HFFc6 (cell line): ENCODE results near the gene KCNK7. TPM values are rescaled to one million over a fixed set of nuclear protein-coding genes. Genes with fewer than 3 reads are reported as not detected.
A peak's percentile ranks its signal among the peaks of the same experiment; 100 is the strongest.

Source experiments
- DNase-seq: peaks from one replicate; pipeline ENCODE4 v3.0.0-alpha.2; 2018
- H3K27ac Mint-ChIP-seq: 2 replicates; pipeline ENCODE4 v1.8.0; 2020; ENCODE audit warnings: mild to moderate bottlenecking, mixed read lengths
- H3K27me3 Mint-ChIP-seq: 2 replicates; pipeline ENCODE4 v1.8.0; 2021; ENCODE audit warnings: mild to moderate bottlenecking, moderate library complexity, mixed read lengths; ENCODE audit not compliant: insufficient read depth
- H3K36me3 Mint-ChIP-seq: 2 replicates; pipeline ENCODE4 v1.8.0; 2021; ENCODE audit warnings: low read depth, mixed read lengths
- H3K4me1 Mint-ChIP-seq: 2 replicates; pipeline ENCODE4 v1.8.0; 2020; ENCODE audit warnings: low read depth, mixed read lengths
- H3K4me3 Mint-ChIP-seq: 2 replicates; pipeline ENCODE4 v1.8.0; 2020; ENCODE audit warnings: mild to moderate bottlenecking, moderate library complexity, mixed read lengths
- H3K9me3 Mint-ChIP-seq: 2 replicates; pipeline ENCODE4 v1.8.0; 2020; ENCODE audit warnings: mild to moderate bottlenecking, mixed read lengths
- total RNA-seq, 6 experiments: library from RNA; stranded (reverse); fragmentation: NEBNext Ultra II Directional; extraction: Animal tissue kit (Norgen Biotek cat#: 25700); gene quantifications; 2 replicates in 1 of 6; 3 replicates in 5 of 6; pipeline ENCODE4 v1.2.3, GENCODE V29; 2021
- TF ChIP-seq, protein P1 (sequence below): fragments of 200-600 bp; sonication (generic); IDR thresholded peaks from 2 replicates; pipeline ENCODE4 v1.5.0; 2021; ENCODE audit warnings: antibody characterized with exemption, mild to moderate bottlenecking

The KCNK7 gene
- total RNA-seq, 6 experiments from 2014 or later: 0.16 to 0.31 (median 0.30) TPM; not detected in 3

- Mint-ChIP-seq H3K27me3 (peaks cover 3% of the 10 kb centered on the region; the same call in 1 of the 2 replicates), H3K4me1 (peaks cover 42% of the 10 kb centered on the region), H3K9me3 (no peaks in the 10 kb centered on the region), H3K4me3 (no peak overlapping the region), H3K27ac (no peak overlapping the region), H3K36me3 (peaks cover 29% of the 10 kb centered on the region)
- DNase-seq: no peak
- TF ChIP-seq, protein P1, sequence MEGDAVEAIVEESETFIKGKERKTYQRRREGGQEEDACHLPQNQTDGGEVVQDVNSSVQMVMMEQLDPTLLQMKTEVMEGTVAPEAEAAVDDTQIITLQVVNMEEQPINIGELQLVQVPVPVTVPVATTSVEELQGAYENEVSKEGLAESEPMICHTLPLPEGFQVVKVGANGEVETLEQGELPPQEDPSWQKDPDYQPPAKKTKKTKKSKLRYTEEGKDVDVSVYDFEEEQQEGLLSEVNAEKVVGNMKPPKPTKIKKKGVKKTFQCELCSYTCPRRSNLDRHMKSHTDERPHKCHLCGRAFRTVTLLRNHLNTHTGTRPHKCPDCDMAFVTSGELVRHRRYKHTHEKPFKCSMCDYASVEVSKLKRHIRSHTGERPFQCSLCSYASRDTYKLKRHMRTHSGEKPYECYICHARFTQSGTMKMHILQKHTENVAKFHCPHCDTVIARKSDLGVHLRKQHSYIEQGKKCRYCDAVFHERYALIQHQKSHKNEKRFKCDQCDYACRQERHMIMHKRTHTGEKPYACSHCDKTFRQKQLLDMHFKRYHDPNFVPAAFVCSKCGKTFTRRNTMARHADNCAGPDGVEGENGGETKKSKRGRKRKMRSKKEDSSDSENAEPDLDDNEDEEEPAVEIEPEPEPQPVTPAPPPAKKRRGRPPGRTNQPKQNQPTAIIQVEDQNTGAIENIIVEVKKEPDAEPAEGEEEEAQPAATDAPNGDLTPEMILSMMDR: no peak
Measured at GRCh38 chr11:65607614-65608426, 12.2 kb upstream of the KCNK7 start.

- TF ChIP-seq, protein P1: no peak
- peaks cover 23% of the 10 kb centered on the region for H3K36me3 Mint-ChIP-seq
- no peaks in the 10 kb centered on the region for H3K9me3 Mint-ChIP-seq
- H3K27me3 Mint-ChIP-seq: peaks cover 3% of the 10 kb centered on the region; the same call in 1 of the 2 replicates
- H3K27ac Mint-ChIP-seq: no peak overlapping the region
- peak; percentile 45 for DNase-seq
- H3K4me3 Mint-ChIP-seq: no peak overlapping the region
- H3K4me1 Mint-ChIP-seq: peaks cover 34% of the 10 kb centered on the region
Measured at GRCh38 chr11:65606876-65607613, 11.4 kb upstream of the KCNK7 start.

GRCh38 chr11:65604258-65604657 lies 8.7 kb upstream of the KCNK7 start:
- TF ChIP-seq, protein P1: no peak
- no peak for DNase-seq
- H3K4me3 Mint-ChIP-seq: no peak overlapping the region
- no peak overlapping the region for H3K27ac Mint-ChIP-seq
- no peaks in the 10 kb centered on the region for H3K9me3 Mint-ChIP-seq
- H3K36me3 Mint-ChIP-seq: peaks cover 18% of the 10 kb centered on the region; the same call in 1 of the 2 replicates
- H3K27me3 Mint-ChIP-seq: peaks cover 2% of the 10 kb centered on the region; the same call in 1 of the 2 replicates
- peaks cover 7% of the 10 kb centered on the region; the same call in 1 of the 2 replicates for H3K4me1 Mint-ChIP-seq

- H3K27ac Mint-ChIP-seq: no peak overlapping the region
- no peaks in the 10 kb centered on the region for H3K9me3 Mint-ChIP-seq
- H3K4me1 Mint-ChIP-seq: no peaks in the 10 kb centered on the region
- H3K4me3 Mint-ChIP-seq: no peak overlapping the region
- TF ChIP-seq, protein P1: no peak
- DNase-seq: no peak
- peaks cover 4% of the 10 kb centered on the region; the same call in 1 of the 2 replicates for H3K27me3 Mint-ChIP-seq
- peaks cover 18% of the 10 kb centered on the region; the same call in 1 of the 2 replicates for H3K36me3 Mint-ChIP-seq
Measured at GRCh38 chr11:65599955-65600246, 4.3 kb upstream of the KCNK7 start.

GRCh38 chr11:65599216-65599954 lies 3.8 kb upstream of the KCNK7 start:
- TF ChIP-seq, protein P1: no peak
- peaks cover 17% of the 10 kb centered on the region; the same call in 1 of the 2 replicates for H3K36me3 Mint-ChIP-seq
- no peak for DNase-seq
- H3K27me3 Mint-ChIP-seq: peaks cover 4% of the 10 kb centered on the region; the same call in 1 of the 2 replicates
- H3K4me3 Mint-ChIP-seq: no peak overlapping the region
- no peaks in the 10 kb centered on the region for H3K4me1 Mint-ChIP-seq
- no peak overlapping the region for H3K27ac Mint-ChIP-seq
- H3K9me3 Mint-ChIP-seq: no peaks in the 10 kb centered on the region
